ENCODE results near the gene NUMA1. TPM values are rescaled to one million over a fixed set of nuclear protein-coding genes. Genes with fewer than 3 reads are reported as not detected.

The NUMA1 gene
- total RNA-seq, 1 donor from 2014 or later: 130 TPM

- H4K20me1 ChIP-seq (ENCODE audit: low read depth): peaks cover 27% of the 10 kb centered on the region
- peaks cover 2% of the 10 kb centered on the region for H3K27me3 Mint-ChIP-seq (ENCODE audit: insufficient read depth, low read depth)
- H3K27ac Mint-ChIP-seq: peak overlapping the region; percentile 80
- TF ChIP-seq CTCF (IDR thresholded peaks at IDR 0.05) (no peak), EZH2 (IDR thresholded peaks at IDR 0.05) (no peak), EZH2phosphoT487 (IDR thresholded peaks at IDR 0.05) (no peak)
- no peak overlapping the region for H3K9ac ChIP-seq
- peaks cover 34% of the 10 kb centered on the region for H3K4me1 Mint-ChIP-seq
- H3K27me3 ChIP-seq: no peaks in the 10 kb centered on the region
- peak overlapping the region; percentile 90 for H3K4me3 Mint-ChIP-seq
- H3K36me3 Mint-ChIP-seq: no peaks in the 10 kb centered on the region
- no peak overlapping the region for H2AFZ ChIP-seq (replicated peaks)
- no peaks in the 10 kb centered on the region for H3K36me3 ChIP-seq
- peaks cover 20% of the 10 kb centered on the region for H3K4me1 ChIP-seq
- H3K4me2 ChIP-seq: no peak overlapping the region
- H3K4me3 ChIP-seq: no peak overlapping the region
- peaks cover 32% of the 10 kb centered on the region for H3F3A ChIP-seq (ENCODE audit: low read depth)
- no peak overlapping the region for H3K27ac ChIP-seq
- H3K9me3 ChIP-seq (ENCODE audit: low read depth): no peaks in the 10 kb centered on the region
- H3K79me2 ChIP-seq (ENCODE audit: low read depth): peaks cover 32% of the 10 kb centered on the region
- DNase-seq (ENCODE audit: low spot score): no peak
- no peaks in the 10 kb centered on the region for H3K9me3 Mint-ChIP-seq
Observed at GRCh38 chr11:72081821-72082453, 1.6 kb upstream of the NUMA1 start.

- TF ChIP-seq EZH2 (IDR thresholded peaks at IDR 0.05): no peak
- no peak for TF ChIP-seq EZH2phosphoT487 (IDR thresholded peaks at IDR 0.05)
- TF ChIP-seq CTCF (IDR thresholded peaks at IDR 0.05): no peak
- Histone ChIP-seq H3K4me1 (peaks cover 16% of the 10 kb centered on the region), H2AFZ (replicated peaks) (peak overlapping the region; percentile 43), H4K20me1 (ENCODE audit: low read depth) (peaks cover 33% of the 10 kb centered on the region), H3K27ac (peak overlapping the region; percentile 65), H3K9ac (no peak overlapping the region), H3K4me3 (peak overlapping the region; percentile 46), H3K36me3 (no peaks in the 10 kb centered on the region), H3K9me3 (ENCODE audit: low read depth) (no peaks in the 10 kb centered on the region), H3K27me3 (no peaks in the 10 kb centered on the region), H3K79me2 (ENCODE audit: low read depth) (peaks cover 39% of the 10 kb centered on the region), H3F3A (ENCODE audit: low read depth) (peaks cover 25% of the 10 kb centered on the region), H3K4me2 (peak overlapping the region; percentile 67)
- peak overlapping the region; percentile 90 for H3K4me3 Mint-ChIP-seq
- DNase-seq (ENCODE audit: low spot score): no peak
- H3K27me3 Mint-ChIP-seq (ENCODE audit: insufficient read depth, low read depth): peaks cover 2% of the 10 kb centered on the region
- no peaks in the 10 kb centered on the region for H3K36me3 Mint-ChIP-seq
- peaks cover 34% of the 10 kb centered on the region for H3K4me1 Mint-ChIP-seq
- H3K27ac Mint-ChIP-seq: peak overlapping the region; percentile 100
- H3K9me3 Mint-ChIP-seq: no peaks in the 10 kb centered on the region
Observed at GRCh38 chr11:72081184-72081644, 872 bp upstream of the NUMA1 start.

- Mint-ChIP-seq H3K4me3 (peak overlapping the region; percentile 90), H3K27ac (peak overlapping the region; percentile 31), H3K27me3 (ENCODE audit: insufficient read depth, low read depth) (peaks cover 2% of the 10 kb centered on the region), H3K4me1 (peaks cover 34% of the 10 kb centered on the region), H3K9me3 (no peaks in the 10 kb centered on the region), H3K36me3 (peaks cover 4% of the 10 kb centered on the region)
- Histone ChIP-seq H3K79me2 (ENCODE audit: low read depth) (peaks cover 53% of the 10 kb centered on the region), H3K9me3 (ENCODE audit: low read depth) (no peaks in the 10 kb centered on the region), H3K4me2 (peak overlapping the region; percentile 81), H3K27me3 (no peaks in the 10 kb centered on the region), H3K27ac (peak overlapping the region; percentile 80), H3F3A (ENCODE audit: low read depth) (peaks cover 15% of the 10 kb centered on the region), H2AFZ (replicated peaks) (no peak overlapping the region), H3K4me1 (peaks cover 16% of the 10 kb centered on the region), H3K36me3 (no peaks in the 10 kb centered on the region), H4K20me1 (ENCODE audit: low read depth) (peaks cover 43% of the 10 kb centered on the region), H3K9ac (peak overlapping the region; percentile 41), H3K4me3 (peak overlapping the region; percentile 85)
- TF ChIP-seq EZH2phosphoT487 (IDR thresholded peaks at IDR 0.05): no peak
- TF ChIP-seq CTCF (IDR thresholded peaks at IDR 0.05): no peak
- no peak for TF ChIP-seq EZH2 (IDR thresholded peaks at IDR 0.05)
- DNase-seq (ENCODE audit: low spot score): no peak
Observed at GRCh38 chr11:72079819-72080325, 470 bp downstream of the NUMA1 start.

Measured in neural progenitor cell (in vitro differentiated cells).